Activated naive CD8-positive, alpha-beta T cell treated with anti-CD3 and anti-CD28 coated beads for 36 hours (primary cell): ENCODE data around the gene CLCN7. TPM values are rescaled to one million over a fixed set of nuclear protein-coding genes. Genes with fewer than 3 reads are reported as not detected.
"Not testable (repeated sequence)": the region's sequence is repeated elsewhere in the genome, so short reads cannot be mapped to it uniquely, and the experiment has no call there.

Experiments
- DNase-seq: peaks from one replicate; pipeline ENCODE4 v3.0.0; 2021
- H3K27ac Mint-ChIP-seq: one replicate; pipeline ENCODE4 v1.8.0; 2022; ENCODE audit warnings: mild to moderate bottlenecking, moderate library complexity, mixed read lengths
- H3K27me3 Mint-ChIP-seq: one replicate; pipeline ENCODE4 v1.8.0; 2022; ENCODE audit warnings: mild to moderate bottlenecking, mixed read lengths
- H3K36me3 Mint-ChIP-seq: one replicate; pipeline ENCODE4 v1.8.0; 2021; ENCODE audit warnings: mild to moderate bottlenecking, mixed read lengths
- H3K4me1 Mint-ChIP-seq: one replicate; pipeline ENCODE4 v1.8.0; 2021; ENCODE audit warnings: mixed read lengths
- H3K4me3 Mint-ChIP-seq: one replicate; pipeline ENCODE4 v1.8.0; 2022; ENCODE audit warnings: mild to moderate bottlenecking, moderate library complexity, mixed read lengths
- H3K9me3 Mint-ChIP-seq: one replicate; pipeline ENCODE4 v1.8.0; 2022; ENCODE audit warnings: mixed read lengths
- total RNA-seq, 2 experiments: library from RNA; stranded (reverse); gene quantifications; one replicate each; pipeline ENCODE4 v1.2.3, GENCODE V29; 2021

CLCN7 gene
- total RNA-seq, 2 experiments from 2014 or later = 45.0 to 48.8 TPM

- peaks cover 2% of the 10 kb centered on the region for H3K36me3 Mint-ChIP-seq
- H3K4me1 Mint-ChIP-seq = no peaks in the 10 kb centered on the region
- no peak for DNase-seq
- H3K27me3 Mint-ChIP-seq = no peaks in the 10 kb centered on the region
- H3K9me3 Mint-ChIP-seq = no peaks in the 10 kb centered on the region
- H3K4me3 Mint-ChIP-seq = no peak overlapping the region
- H3K27ac Mint-ChIP-seq = no peak overlapping the region
These were observed 24.0 kb downstream of the CLCN7 start for GRCh38 chr16:1450841-1451240.

DNA sequence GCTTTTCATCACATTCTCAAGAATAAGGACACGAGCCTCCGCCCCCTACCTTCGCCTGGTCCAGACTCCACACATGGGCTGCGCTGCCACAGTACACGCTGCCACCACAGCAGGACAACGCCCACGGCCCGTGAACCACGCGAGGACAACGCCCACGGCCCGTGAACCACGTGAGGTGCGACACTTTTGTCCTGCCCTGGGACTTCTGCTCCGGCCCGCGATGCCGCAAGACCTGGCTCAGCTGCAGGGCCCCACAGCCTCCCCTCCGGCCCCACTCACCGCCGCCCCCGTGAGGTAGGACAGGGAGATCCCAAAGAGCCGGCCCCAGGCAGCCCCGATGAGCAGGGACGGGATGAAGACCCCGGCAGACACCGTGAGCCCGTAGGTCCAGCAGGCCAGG lies 24.6 kb downstream of the CLCN7 start:
- Mint-ChIP-seq H3K27me3 (no peaks in the 10 kb centered on the region), H3K36me3 (peaks cover 2% of the 10 kb centered on the region), H3K9me3 (no peaks in the 10 kb centered on the region), H3K4me1 (no peaks in the 10 kb centered on the region), H3K27ac (no peak overlapping the region), H3K4me3 (no peak overlapping the region)
- DNase-seq = no peak

DNA sequence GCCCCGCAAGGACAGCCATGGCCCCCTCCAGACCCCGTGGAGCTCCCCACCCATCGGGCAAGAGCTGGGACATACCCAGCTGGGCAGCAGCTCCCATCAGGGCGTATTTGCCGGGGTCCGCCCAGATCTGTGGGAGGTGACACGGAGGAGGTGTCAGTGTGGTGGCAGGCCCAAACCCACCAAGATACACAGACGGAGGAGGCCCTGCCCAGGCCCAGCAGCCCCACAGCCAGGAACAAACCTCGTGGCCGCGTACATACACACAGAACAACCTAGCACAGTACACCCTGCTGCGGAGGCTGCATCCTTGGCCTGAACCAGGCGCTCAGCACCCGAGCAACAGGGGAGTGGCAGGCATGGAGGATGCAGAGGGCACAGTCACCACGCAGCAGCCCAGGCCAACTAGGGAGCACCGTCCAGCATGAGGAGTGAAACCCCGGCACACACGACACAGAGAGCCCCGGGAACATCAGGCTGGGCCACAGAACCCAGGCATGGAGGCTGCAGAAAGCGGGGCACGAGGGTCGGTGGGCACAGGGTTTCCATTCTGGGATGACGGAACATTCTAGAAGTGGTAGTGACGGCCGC lies 25.5 kb downstream of the CLCN7 start:
- Mint-ChIP-seq H3K36me3 (peaks cover 2% of the 10 kb centered on the region), H3K9me3 (no peaks in the 10 kb centered on the region), H3K4me3 (no peak overlapping the region)

DNA sequence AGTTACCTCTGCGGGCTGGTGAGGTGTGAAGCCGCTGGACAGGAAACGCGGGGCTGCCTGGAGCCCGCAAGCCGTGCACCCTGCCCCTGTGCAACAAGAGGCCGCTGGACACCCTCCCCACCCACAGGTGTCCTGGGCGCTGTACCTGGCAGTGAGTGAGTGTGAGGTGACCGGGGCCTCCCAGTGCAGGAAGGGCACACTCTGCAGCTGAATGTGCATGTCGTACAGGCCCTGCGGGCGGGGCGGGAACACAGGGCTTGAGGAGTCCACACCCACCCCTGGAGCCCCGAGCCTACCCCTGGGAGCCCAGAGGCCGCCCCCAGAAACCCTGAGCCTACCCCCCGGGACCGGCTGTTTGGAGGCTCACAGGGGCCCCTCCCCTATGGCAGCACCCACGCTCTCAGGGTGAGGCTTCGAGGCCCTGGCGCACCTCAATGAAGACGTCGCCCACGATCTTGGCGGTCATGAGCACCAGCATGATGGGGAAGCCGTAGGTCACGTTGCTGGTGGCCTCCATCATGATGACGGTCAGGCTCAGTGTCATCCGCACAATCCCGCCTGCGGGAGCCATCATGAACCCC lies 26.2 kb downstream of the CLCN7 start:
- Mint-ChIP-seq H3K27ac (no peak overlapping the region), H3K9me3 (no peaks in the 10 kb centered on the region)

More for the DNA sequence above, 25.5 kb downstream of the CLCN7 start:
- no peaks in the 10 kb centered on the region for H3K4me1 Mint-ChIP-seq
- no peak overlapping the region for H3K27ac Mint-ChIP-seq
- no peaks in the 10 kb centered on the region for H3K27me3 Mint-ChIP-seq
- DNase-seq = no peak

DNA sequence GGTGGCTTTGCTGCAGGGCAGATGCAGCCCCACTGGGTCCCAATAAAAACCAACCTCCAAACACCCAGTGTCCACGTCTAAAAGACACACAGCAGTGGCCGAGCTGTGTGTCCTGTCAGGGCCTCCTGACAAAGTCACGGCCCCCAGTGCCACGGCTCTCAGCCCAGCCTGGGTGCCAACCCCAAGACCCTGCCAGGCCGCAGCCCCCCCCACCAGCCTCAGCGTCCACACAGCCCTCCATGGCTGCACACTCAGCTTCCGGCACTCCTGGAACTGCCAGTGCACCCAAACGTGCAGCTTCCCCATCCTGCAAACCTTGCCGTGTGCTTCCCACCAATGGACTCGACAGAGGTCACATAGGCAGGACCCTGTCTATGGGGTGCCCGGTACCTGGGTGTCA lies 26.9 kb downstream of the CLCN7 start:
- Mint-ChIP-seq H3K27me3 (no peaks in the 10 kb centered on the region), H3K4me3 (no peak overlapping the region), H3K4me1 (no peaks in the 10 kb centered on the region), H3K27ac (no peak overlapping the region), H3K36me3 (peaks cover 2% of the 10 kb centered on the region), H3K9me3 (no peaks in the 10 kb centered on the region)
- DNase-seq = no peak

More for the DNA sequence above, 26.2 kb downstream of the CLCN7 start:
- Mint-ChIP-seq H3K4me1 (no peaks in the 10 kb centered on the region), H3K36me3 (peaks cover 2% of the 10 kb centered on the region), H3K27me3 (no peaks in the 10 kb centered on the region), H3K4me3 (no peak overlapping the region)
- DNase-seq = no peak

GRCh38 chr16:1446296-1447080 lies 28.3 kb downstream of the CLCN7 start:
- no peaks in the 10 kb centered on the region for H3K9me3 Mint-ChIP-seq
- H3K27me3 Mint-ChIP-seq = no peaks in the 10 kb centered on the region
- no peak overlapping the region for H3K4me3 Mint-ChIP-seq
- H3K4me1 Mint-ChIP-seq = no peaks in the 10 kb centered on the region
- no peak overlapping the region for H3K27ac Mint-ChIP-seq
- H3K36me3 Mint-ChIP-seq = peaks cover 2% of the 10 kb centered on the region
- DNase-seq = no peak

- no peaks in the 10 kb centered on the region for H3K9me3 Mint-ChIP-seq
- no peaks in the 10 kb centered on the region for H3K4me1 Mint-ChIP-seq
- no peak overlapping the region for H3K27ac Mint-ChIP-seq
- H3K4me3 Mint-ChIP-seq = no peak overlapping the region
- DNase-seq = no peak
- no peaks in the 10 kb centered on the region for H3K27me3 Mint-ChIP-seq
- H3K36me3 Mint-ChIP-seq = peaks cover 1% of the 10 kb centered on the region
These were observed 29.2 kb downstream of the CLCN7 start for GRCh38 chr16:1445518-1446203.

DNA sequence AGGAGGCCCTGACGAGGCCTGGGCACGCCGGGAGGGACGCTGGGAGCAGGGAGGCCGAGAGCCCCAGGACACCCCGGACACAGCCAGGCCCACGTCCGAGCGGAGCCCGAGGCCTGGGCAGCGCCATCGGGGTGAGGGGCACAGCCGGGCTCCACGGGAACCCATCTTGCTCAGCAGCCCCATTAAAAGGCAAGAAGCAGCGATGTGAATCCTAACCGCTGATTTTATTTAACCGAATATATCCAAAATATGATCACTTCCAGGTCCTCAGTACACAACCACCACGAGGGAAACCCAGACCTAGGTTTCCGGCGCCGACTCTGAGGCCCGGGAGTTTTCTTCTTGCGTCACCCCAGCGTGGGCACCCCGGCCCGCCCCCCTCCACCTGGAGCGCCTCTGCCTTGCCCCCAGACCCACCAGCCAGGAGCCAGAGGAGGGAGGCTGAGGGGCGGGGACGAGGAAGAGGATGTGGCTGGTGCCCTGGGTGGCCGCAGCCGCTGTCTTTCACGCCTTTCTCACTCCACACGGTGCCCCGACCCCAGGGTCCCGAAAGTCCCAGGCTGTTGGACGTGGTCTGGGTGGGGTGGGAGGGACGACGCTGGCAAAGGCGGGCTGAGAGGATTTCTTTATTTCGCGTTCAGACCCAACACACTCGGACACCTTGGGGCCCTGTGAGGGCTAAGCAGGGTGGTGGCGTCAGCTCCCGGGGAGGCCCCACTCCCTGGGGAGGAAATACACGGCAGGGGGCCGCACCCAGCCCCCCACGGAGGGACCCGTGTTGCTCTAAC lies 29.9 kb downstream of the CLCN7 start:
- DNase-seq = no peak
- no peak overlapping the region for H3K4me3 Mint-ChIP-seq
- peaks cover 1% of the 10 kb centered on the region for H3K36me3 Mint-ChIP-seq
- no peaks in the 10 kb centered on the region for H3K27me3 Mint-ChIP-seq
- no peak overlapping the region for H3K27ac Mint-ChIP-seq
- no peaks in the 10 kb centered on the region for H3K4me1 Mint-ChIP-seq
- H3K9me3 Mint-ChIP-seq = no peaks in the 10 kb centered on the region

- no peak within 1 kb of the TSS for H3K4me3 Mint-ChIP-seq
- no peak within 1 kb of the TSS for H3K27ac Mint-ChIP-seq
- no peak for DNase-seq
- no peaks in the 10 kb centered on the region for H3K27me3 Mint-ChIP-seq
- H3K9me3 Mint-ChIP-seq = no peaks in the 10 kb centered on the region
- H3K36me3 Mint-ChIP-seq = peaks cover 1% of the 10 kb centered on the region
- no peaks in the 10 kb centered on the region for H3K4me1 Mint-ChIP-seq
These were observed 30.7 kb downstream of the CLCN7 start, which contains the start of gene CCDC154 for GRCh38 chr16:1443980-1444729. Gene CCDC154, minus strand, starts transcription at chr16:1444556. Its CDS starts 234 bp downstream, at chr16:1444322.

DNA sequence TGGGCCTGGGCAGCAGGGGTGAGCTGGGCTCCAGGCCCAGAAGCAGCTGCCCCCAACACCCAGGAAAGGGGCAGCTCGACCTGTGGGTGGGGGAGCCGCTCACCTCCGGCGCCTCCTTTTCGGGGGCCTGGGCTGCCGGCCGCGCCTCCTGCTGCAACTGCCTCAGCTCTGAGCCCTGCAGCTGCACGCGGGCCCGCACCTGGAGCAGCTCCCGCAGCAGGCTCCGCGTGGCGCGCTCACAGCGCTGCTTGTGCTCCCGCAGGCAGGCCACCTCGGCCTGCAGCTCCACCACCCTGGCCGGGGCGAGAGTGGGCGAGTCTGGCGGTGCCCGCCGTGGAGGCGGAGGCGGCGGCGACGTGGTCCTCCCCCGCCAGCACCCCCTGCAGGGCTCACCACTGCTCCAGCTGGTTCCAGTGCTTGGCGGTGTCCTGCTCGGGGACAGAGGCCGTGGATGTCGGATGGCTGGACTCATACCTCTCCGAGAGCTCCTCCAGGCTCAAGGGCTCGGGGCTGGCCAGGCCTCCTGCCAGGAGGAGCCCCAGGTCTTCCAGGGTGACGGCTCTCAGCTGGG lies 31.3 kb downstream of the CLCN7 start:
- Mint-ChIP-seq H3K36me3 (peaks cover 1% of the 10 kb centered on the region), H3K9me3 (no peaks in the 10 kb centered on the region), H3K27me3 (no peaks in the 10 kb centered on the region), H3K4me3 (no peak overlapping the region), H3K27ac (no peak overlapping the region), H3K4me1 (no peaks in the 10 kb centered on the region)
- DNase-seq = no peak

GRCh38 chr16:1442697-1443096 lies 32.1 kb downstream of the CLCN7 start:
- Mint-ChIP-seq H3K36me3 (no peaks in the 10 kb centered on the region), H3K4me3 (no peak overlapping the region), H3K9me3 (no peaks in the 10 kb centered on the region), H3K27me3 (no peaks in the 10 kb centered on the region), H3K27ac (no peak overlapping the region), H3K4me1 (no peaks in the 10 kb centered on the region)
- no peak for DNase-seq

GRCh38 chr16:1441391-1441829 lies 33.4 kb downstream of the CLCN7 start:
- no peaks in the 10 kb centered on the region for H3K36me3 Mint-ChIP-seq
- H3K9me3 Mint-ChIP-seq = no peaks in the 10 kb centered on the region
- no peak for DNase-seq
- no peaks in the 10 kb centered on the region for H3K27me3 Mint-ChIP-seq
- H3K27ac Mint-ChIP-seq = no peak overlapping the region
- no peak overlapping the region for H3K4me3 Mint-ChIP-seq
- H3K4me1 Mint-ChIP-seq = no peaks in the 10 kb centered on the region

DNA sequence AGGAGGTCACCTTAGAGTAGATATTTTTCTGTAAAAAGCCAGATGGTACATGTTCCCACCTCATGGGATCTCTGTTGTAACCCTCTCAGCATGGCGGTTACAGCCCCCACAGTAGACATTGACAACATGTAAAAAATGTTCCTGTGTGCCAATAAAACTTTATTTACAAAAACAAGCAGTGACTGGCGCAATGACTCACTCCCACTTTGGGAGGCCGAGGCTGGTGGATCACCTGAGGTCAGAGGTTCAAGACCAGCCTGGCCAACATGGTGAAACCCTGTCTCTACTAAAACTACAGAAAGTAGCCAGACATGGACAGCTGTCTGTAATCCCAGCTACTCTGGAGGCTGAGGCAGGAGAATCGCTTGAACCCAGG lies 35.1 kb downstream of the CLCN7 start:
- not testable (repeated sequence) for DNase-seq, H3K4me3 Mint-ChIP-seq, H3K4me1 Mint-ChIP-seq, H3K27ac Mint-ChIP-seq, H3K27me3 Mint-ChIP-seq, H3K36me3 Mint-ChIP-seq, H3K9me3 Mint-ChIP-seq
